ENCODE results near the gene BEAN1.

BEAN1 gene

DNA sequence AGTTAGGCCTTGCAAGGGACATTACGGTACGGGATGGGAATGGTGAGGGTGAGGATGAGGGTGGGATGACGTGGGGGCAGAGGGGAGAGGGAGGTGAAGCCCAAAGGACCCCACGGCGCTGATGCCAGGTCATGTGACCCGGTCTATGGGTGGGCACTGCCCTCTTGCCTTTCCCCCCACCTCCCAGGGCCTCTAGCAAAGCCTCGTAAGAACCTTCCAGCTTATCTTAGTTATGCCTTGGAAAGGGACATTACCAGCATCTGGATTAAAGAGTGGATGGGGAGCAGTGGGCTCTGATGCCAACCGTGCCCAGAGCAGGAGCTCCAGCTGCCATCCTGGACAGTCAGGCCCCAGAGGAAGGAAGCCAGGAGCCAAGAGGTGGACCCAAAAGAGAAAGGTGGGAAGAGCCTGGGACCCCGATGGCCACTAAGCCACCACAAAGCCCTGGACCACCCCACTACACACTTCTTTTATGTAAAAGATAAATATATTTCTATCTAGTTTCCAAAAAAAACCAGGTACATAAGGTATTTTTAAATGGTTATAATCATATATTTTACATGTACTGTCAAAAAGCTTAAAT is 81.9 kb downstream of the BEAN1 start:
- TF ChIP-seq GLIS3 (CRISPR knock-in tag; IDR thresholded peaks at IDR 0.05): no peak
- TF ChIP-seq RARB (CRISPR knock-in tag; IDR thresholded peaks at IDR 0.05): no peak
- no peak for TF ChIP-seq ZNF70 (CRISPR knock-in tag; IDR thresholded peaks at IDR 0.05)
- TF ChIP-seq TOX (CRISPR knock-in tag; IDR thresholded peaks at IDR 0.05; ENCODE audit: borderline replicate concordance): no peak
- TF ChIP-seq, protein P1, sequence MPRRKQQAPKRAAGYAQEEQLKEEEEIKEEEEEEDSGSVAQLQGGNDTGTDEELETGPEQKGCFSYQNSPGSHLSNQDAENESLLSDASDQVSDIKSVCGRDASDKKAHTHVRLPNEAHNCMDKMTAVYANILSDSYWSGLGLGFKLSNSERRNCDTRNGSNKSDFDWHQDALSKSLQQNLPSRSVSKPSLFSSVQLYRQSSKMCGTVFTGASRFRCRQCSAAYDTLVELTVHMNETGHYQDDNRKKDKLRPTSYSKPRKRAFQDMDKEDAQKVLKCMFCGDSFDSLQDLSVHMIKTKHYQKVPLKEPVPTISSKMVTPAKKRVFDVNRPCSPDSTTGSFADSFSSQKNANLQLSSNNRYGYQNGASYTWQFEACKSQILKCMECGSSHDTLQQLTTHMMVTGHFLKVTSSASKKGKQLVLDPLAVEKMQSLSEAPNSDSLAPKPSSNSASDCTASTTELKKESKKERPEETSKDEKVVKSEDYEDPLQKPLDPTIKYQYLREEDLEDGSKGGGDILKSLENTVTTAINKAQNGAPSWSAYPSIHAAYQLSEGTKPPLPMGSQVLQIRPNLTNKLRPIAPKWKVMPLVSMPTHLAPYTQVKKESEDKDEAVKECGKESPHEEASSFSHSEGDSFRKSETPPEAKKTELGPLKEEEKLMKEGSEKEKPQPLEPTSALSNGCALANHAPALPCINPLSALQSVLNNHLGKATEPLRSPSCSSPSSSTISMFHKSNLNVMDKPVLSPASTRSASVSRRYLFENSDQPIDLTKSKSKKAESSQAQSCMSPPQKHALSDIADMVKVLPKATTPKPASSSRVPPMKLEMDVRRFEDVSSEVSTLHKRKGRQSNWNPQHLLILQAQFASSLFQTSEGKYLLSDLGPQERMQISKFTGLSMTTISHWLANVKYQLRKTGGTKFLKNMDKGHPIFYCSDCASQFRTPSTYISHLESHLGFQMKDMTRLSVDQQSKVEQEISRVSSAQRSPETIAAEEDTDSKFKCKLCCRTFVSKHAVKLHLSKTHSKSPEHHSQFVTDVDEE (CRISPR knock-in tag; IDR thresholded peaks at IDR 0.05): no peak
- no peak for TF ChIP-seq ZFP3 (CRISPR knock-in tag; IDR thresholded peaks at IDR 0.05)
- ATAC-seq: no peak

DNA sequence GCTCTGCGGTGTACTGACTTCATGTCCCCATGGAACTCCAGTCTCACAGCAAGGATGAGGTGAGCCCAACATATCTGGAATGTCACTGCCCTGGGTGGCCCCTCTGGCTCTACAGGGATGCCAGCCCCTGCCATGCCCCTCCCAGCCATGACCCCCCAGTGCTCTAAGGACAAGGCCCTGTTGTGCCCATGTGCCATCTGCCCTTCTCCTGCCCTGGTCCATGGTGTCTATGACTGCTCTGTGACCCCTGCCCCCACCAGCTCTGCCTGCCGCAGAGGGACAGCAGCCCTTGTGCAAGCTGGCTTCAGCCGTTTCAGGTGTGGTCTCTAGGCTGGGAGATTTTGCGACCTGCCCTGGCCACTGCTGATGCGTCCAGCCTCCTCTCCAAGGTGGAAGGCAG is 82.5 kb downstream of the BEAN1 start:
- no peak for TF ChIP-seq ZFP30 (CRISPR knock-in tag; IDR thresholded peaks at IDR 0.05)
- TF ChIP-seq, protein P2, sequence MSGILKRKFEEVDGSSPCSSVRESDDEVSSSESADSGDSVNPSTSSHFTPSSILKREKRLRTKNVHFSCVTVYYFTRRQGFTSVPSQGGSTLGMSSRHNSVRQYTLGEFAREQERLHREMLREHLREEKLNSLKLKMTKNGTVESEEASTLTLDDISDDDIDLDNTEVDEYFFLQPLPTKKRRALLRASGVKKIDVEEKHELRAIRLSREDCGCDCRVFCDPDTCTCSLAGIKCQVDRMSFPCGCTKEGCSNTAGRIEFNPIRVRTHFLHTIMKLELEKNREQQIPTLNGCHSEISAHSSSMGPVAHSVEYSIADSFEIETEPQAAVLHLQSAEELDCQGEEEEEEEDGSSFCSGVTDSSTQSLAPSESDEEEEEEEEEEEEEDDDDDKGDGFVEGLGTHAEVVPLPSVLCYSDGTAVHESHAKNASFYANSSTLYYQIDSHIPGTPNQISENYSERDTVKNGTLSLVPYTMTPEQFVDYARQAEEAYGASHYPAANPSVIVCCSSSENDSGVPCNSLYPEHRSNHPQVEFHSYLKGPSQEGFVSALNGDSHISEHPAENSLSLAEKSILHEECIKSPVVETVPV (CRISPR knock-in tag; IDR thresholded peaks at IDR 0.05): no peak
- TF ChIP-seq TCF4 (CRISPR knock-in tag; IDR thresholded peaks at IDR 0.05; ENCODE audit: borderline replicate concordance): no peak
- no peak for TF ChIP-seq ZNF565 (CRISPR knock-in tag; conservative IDR thresholded peaks at IDR 0.05; ENCODE audit: low read depth)
- no peak for TF ChIP-seq GLIS3 (CRISPR knock-in tag; IDR thresholded peaks at IDR 0.05)
- TF ChIP-seq ZC3H10 (CRISPR knock-in tag; IDR thresholded peaks at IDR 0.05): no peak
- TF ChIP-seq BACH2 (CRISPR knock-in tag; IDR thresholded peaks at IDR 0.05; ENCODE audit: borderline replicate concordance): no peak
- TF ChIP-seq ZFP3 (CRISPR knock-in tag; IDR thresholded peaks at IDR 0.05): no peak
- TF ChIP-seq, protein P3, sequence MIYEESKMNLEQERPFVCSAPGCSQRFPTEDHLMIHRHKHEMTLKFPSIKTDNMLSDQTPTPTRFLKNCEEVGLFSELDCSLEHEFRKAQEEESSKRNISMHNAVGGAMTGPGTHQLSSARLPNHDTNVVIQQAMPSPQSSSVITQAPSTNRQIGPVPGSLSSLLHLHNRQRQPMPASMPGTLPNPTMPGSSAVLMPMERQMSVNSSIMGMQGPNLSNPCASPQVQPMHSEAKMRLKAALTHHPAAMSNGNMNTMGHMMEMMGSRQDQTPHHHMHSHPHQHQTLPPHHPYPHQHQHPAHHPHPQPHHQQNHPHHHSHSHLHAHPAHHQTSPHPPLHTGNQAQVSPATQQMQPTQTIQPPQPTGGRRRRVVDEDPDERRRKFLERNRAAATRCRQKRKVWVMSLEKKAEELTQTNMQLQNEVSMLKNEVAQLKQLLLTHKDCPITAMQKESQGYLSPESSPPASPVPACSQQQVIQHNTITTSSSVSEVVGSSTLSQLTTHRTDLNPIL (CRISPR knock-in tag; IDR thresholded peaks at IDR 0.05; ENCODE audit: low read depth): no peak
- no peak for TF ChIP-seq ZNF8 (CRISPR knock-in tag; IDR thresholded peaks at IDR 0.05)
- no peak for TF ChIP-seq ESRRG (CRISPR knock-in tag; IDR thresholded peaks at IDR 0.05)
- no peak for TF ChIP-seq CSDC2 (CRISPR knock-in tag; IDR thresholded peaks at IDR 0.05)
- TF ChIP-seq RARB (CRISPR knock-in tag; IDR thresholded peaks at IDR 0.05): no peak
- TF ChIP-seq, protein P4, sequence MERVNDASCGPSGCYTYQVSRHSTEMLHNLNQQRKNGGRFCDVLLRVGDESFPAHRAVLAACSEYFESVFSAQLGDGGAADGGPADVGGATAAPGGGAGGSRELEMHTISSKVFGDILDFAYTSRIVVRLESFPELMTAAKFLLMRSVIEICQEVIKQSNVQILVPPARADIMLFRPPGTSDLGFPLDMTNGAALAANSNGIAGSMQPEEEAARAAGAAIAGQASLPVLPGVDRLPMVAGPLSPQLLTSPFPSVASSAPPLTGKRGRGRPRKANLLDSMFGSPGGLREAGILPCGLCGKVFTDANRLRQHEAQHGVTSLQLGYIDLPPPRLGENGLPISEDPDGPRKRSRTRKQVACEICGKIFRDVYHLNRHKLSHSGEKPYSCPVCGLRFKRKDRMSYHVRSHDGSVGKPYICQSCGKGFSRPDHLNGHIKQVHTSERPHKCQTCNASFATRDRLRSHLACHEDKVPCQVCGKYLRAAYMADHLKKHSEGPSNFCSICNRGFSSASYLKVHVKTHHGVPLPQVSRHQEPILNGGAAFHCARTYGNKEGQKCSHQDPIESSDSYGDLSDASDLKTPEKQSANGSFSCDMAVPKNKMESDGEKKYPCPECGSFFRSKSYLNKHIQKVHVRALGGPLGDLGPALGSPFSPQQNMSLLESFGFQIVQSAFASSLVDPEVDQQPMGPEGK (CRISPR knock-in tag; IDR thresholded peaks at IDR 0.05; ENCODE audit: borderline replicate concordance): no peak
- no peak for TF ChIP-seq ISL1 (CRISPR knock-in tag; IDR thresholded peaks at IDR 0.05)
- TF ChIP-seq SNAI2 (CRISPR knock-in tag; IDR thresholded peaks at IDR 0.05): no peak
- no peak for TF ChIP-seq OSR1 (CRISPR knock-in tag; IDR thresholded peaks at IDR 0.05)
- no peak for TF ChIP-seq ZNF70 (CRISPR knock-in tag; IDR thresholded peaks at IDR 0.05)
- no peak for TF ChIP-seq ARNTL (CRISPR knock-in tag; IDR thresholded peaks at IDR 0.05; ENCODE audit: borderline replicate concordance, low read depth)
- no peak for TF ChIP-seq TOX (CRISPR knock-in tag; IDR thresholded peaks at IDR 0.05; ENCODE audit: borderline replicate concordance)
- ATAC-seq: no peak

DNA sequence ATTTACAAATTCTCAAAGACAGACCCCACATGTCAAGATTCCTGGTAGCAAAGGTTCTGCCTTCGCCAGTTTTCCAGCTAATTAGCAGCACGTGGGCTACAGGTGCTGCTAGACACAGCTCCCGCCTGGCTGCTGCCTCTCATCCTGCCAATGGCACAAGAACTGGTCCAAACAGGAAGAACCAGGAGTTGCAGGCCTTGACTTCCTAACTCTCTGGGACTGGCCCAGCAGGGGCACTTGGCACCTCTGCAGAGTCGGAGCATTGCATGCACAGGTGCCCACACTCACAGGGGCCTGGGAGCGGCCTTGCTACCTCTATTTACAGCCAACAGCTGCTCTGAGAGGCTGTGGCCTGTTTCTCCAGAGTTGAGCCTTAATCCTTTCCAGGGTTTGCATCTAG is 83.2 kb downstream of the BEAN1 start:
- TF ChIP-seq, protein P5, sequence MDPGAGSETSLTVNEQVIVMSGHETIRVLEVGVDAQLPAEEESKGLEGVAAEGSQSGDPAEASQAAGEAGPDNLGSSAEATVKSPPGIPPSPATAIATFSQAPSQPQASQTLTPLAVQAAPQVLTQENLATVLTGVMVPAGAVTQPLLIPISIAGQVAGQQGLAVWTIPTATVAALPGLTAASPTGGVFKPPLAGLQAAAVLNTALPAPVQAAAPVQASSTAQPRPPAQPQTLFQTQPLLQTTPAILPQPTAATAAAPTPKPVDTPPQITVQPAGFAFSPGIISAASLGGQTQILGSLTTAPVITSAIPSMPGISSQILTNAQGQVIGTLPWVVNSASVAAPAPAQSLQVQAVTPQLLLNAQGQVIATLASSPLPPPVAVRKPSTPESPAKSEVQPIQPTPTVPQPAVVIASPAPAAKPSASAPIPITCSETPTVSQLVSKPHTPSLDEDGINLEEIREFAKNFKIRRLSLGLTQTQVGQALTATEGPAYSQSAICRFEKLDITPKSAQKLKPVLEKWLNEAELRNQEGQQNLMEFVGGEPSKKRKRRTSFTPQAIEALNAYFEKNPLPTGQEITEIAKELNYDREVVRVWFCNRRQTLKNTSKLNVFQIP (CRISPR knock-in tag; IDR thresholded peaks at IDR 0.05; ENCODE audit: borderline replicate concordance, low read depth): no peak
- TF ChIP-seq ZNF565 (CRISPR knock-in tag; conservative IDR thresholded peaks at IDR 0.05; ENCODE audit: low read depth): no peak
- no peak for ATAC-seq

Data from SK-N-SH treated with all-trans-retinoic acid at 6 μM for 48 hours (cell line).